ENCODE results near the gene DTNA.

GRCh38 chr18:34780856-34781255 is 70.8 kb downstream of the DTNA start:
- TF ChIP-seq CTCF (IDR thresholded peaks at IDR 0.05) (no peak), POLR2A (IDR thresholded peaks at IDR 0.05) (no peak), POLR2AphosphoS5 (IDR thresholded peaks at IDR 0.05) (no peak)
